H1 (cell line): ENCODE data around the gene CTPS2. TPM values are rescaled to one million over a fixed set of nuclear protein-coding genes. Genes with fewer than 3 reads are reported as not detected.

ENCODE experiments used
- CTCF ChIA-PET: fragments of 300-600 bp; sonication (Branson Sonifier 250); formaldehyde crosslinking; loops from one replicate; lab custom pipeline; 2021; ENCODE audit not compliant: partially characterized antibody; lab: Charles Lee
- POLR2A ChIA-PET: fragments of 300-600 bp; sonication (Branson Sonifier 250); formaldehyde crosslinking; loops from one replicate; lab custom pipeline; 2021; ENCODE audit warnings: inconsistent platforms; ENCODE audit not compliant: partially characterized antibody; lab: Charles Lee
- DNase-seq, 2 experiments: peaks; one replicate each; pipeline versions ENCODE4 v3.0.0 to v3.0.0-alpha.2; 2010 to 2022; ENCODE audit warnings: low spot score in 2 of 2, low read depth in 1 of 2, mixed read lengths in 1 of 2
- FAIRE-seq: peaks from 2 replicates; lab custom pipeline; 2011; peaks lifted over from hg19 to GRCh38; lab: Jason Lieb, UNC
- H2AFZ ChIP-seq: 2 replicates; pipeline ENCODE4 v1.8.1; 2012; ENCODE audit warnings: low read length, inconsistent platforms
- H2AK5ac ChIP-seq: 2 replicates; pipeline ENCODE4 v1.6.1; 2013; ENCODE audit warnings: low read depth, low read length
- H2BK120ac ChIP-seq: replicated peaks from 2 replicates; pipeline ENCODE3; 2013; ENCODE audit warnings: low read depth, low read length, inconsistent platforms
- H2BK12ac ChIP-seq: 2 replicates; pipeline ENCODE4 v1.6.1; 2013; ENCODE audit warnings: low read depth, low read length
- H2BK15ac ChIP-seq: 2 replicates; pipeline ENCODE4 v1.6.1; 2013; ENCODE audit warnings: low read length
- H2BK20ac ChIP-seq: 2 replicates; pipeline ENCODE4 v1.6.1; 2013; ENCODE audit warnings: low read length
- H2BK5ac ChIP-seq: 2 replicates; pipeline ENCODE4 v1.6.1; 2013; ENCODE audit warnings: low read depth, low read length
- H3K14ac ChIP-seq: 2 replicates; pipeline ENCODE4 v1.6.1; 2013; ENCODE audit warnings: inconsistent platforms; ENCODE audit not compliant: insufficient read length
- H3K18ac ChIP-seq: 2 replicates; pipeline ENCODE4 v1.6.1; 2013; ENCODE audit warnings: low read length; ENCODE audit errors: extremely low read depth
- H3K23ac ChIP-seq: 2 replicates; pipeline ENCODE4 v1.6.1; 2013; ENCODE audit warnings: inconsistent platforms; ENCODE audit not compliant: insufficient read length
- H3K23me2 ChIP-seq: 2 replicates; pipeline ENCODE4 v1.6.1; 2013; ENCODE audit warnings: low read depth, low read length
- H3K27ac ChIP-seq: 2 replicates; pipeline ENCODE4 v1.6.1; 2011; ENCODE audit warnings: low read depth, low read length, inconsistent platforms
- H3K27me3 ChIP-seq, 4 experiments: replicated peaks in 1 of 4; 1 replicate in 1 of 4; 2 replicates in 3 of 4; pipeline versions ENCODE4 v1.6.1 to v1.8.1; 2011 to 2013; ENCODE audit warnings: low read length in 3 of 4, mild to moderate bottlenecking in 3 of 4, inconsistent platforms in 2 of 4, mixed read lengths in 2 of 4, moderate library complexity in 1 of 4; ENCODE audit not compliant: control insufficient read depth in 3 of 4, insufficient read depth in 3 of 4; ENCODE audit errors: extremely low read depth in 1 of 4
- H3K36me3 ChIP-seq, 4 experiments: 2 replicates each; pipeline versions ENCODE4 v1.6.1 to v1.8.1; 2011 to 2013; ENCODE audit warnings: mild to moderate bottlenecking in 4 of 4, low read length in 3 of 4, moderate library complexity in 2 of 4, control low read depth in 1 of 4, inconsistent platforms in 1 of 4; ENCODE audit not compliant: insufficient read depth in 4 of 4, control insufficient read depth in 2 of 4
- H3K4ac ChIP-seq: replicated peaks from 2 replicates; pipeline ENCODE3; 2013; ENCODE audit warnings: low read length, low read depth, mixed read lengths, inconsistent platforms; ENCODE audit not compliant: insufficient read length
- H3K4me1 ChIP-seq, 4 experiments: replicated peaks in 1 of 4; 1 replicate in 1 of 4; 2 replicates in 3 of 4; pipeline versions ENCODE4 v1.6.1 to v1.8.1; 2011 to 2013; ENCODE audit warnings: low read length in 3 of 4, inconsistent platforms in 2 of 4, mixed read lengths in 1 of 4; ENCODE audit not compliant: insufficient read depth in 4 of 4, control insufficient read depth in 3 of 4
- H3K4me2 ChIP-seq, 2 experiments: 2 replicates each; pipeline versions ENCODE4 v1.6.1 to v1.8.1; 2011 to 2013; ENCODE audit warnings: low read depth in 2 of 2, low read length in 2 of 2, control low read depth in 1 of 2, inconsistent platforms in 1 of 2, mild to moderate bottlenecking in 1 of 2; ENCODE audit not compliant: insufficient read depth in 1 of 2
- H3K4me3 ChIP-seq, 4 experiments: fragments of 200-600, 300-600 bp in 1 of 4; sonication (generic), shearing (Covaris generic), sonication (Bioruptor Twin) in 1 of 4; 2 replicates each; pipeline versions ENCODE4 v1.5.1 to v1.8.1; 2011 to 2016; ENCODE audit warnings: low read length in 4 of 4, low read depth in 3 of 4, control low read depth in 2 of 4, inconsistent platforms in 2 of 4, mild to moderate bottlenecking in 2 of 4, mixed read lengths in 1 of 4, moderate library complexity in 1 of 4; ENCODE audit not compliant: insufficient read depth in 2 of 4; ENCODE audit errors: extremely low read depth in 1 of 4
- H3K56ac ChIP-seq: replicated peaks from 2 replicates; pipeline ENCODE3; 2013; ENCODE audit warnings: low read depth, mild to moderate bottlenecking, mixed read lengths, low read length, inconsistent platforms; ENCODE audit not compliant: insufficient read length
- H3K79me1 ChIP-seq: 2 replicates; pipeline ENCODE4 v1.6.1; 2013; ENCODE audit warnings: low read depth, low read length, control low read depth
- H3K79me2 ChIP-seq, 2 experiments: 2 replicates each; pipeline versions ENCODE4 v1.6.1 to v1.8.1; 2012 to 2013; ENCODE audit warnings: low read length in 2 of 2, mild to moderate bottlenecking in 2 of 2, inconsistent platforms in 1 of 2; ENCODE audit not compliant: insufficient read depth in 2 of 2, control insufficient read depth in 1 of 2
- H3K9ac ChIP-seq, 4 experiments: replicated peaks in 1 of 4; 1 replicate in 1 of 4; 2 replicates in 3 of 4; pipeline versions ENCODE4 v1.6.1 to v1.8.1; 2011 to 2013; ENCODE audit warnings: low read depth in 3 of 4, low read length in 3 of 4, control low read depth in 2 of 4, mild to moderate bottlenecking in 2 of 4, moderate library complexity in 2 of 4, inconsistent platforms in 1 of 4; ENCODE audit errors: extremely low read depth in 1 of 4
- H3K9me3 ChIP-seq, 2 experiments: 2 replicates each; pipeline versions ENCODE4 v1.6.1 to v1.8.1; 2012 to 2013; ENCODE audit warnings: mild to moderate bottlenecking in 2 of 2, moderate library complexity in 2 of 2, control low read depth in 1 of 2, inconsistent platforms in 1 of 2, low read depth in 1 of 2, low read length in 1 of 2, mixed read lengths in 1 of 2; ENCODE audit not compliant: insufficient read depth in 2 of 2
- H4K20me1 ChIP-seq, 2 experiments: replicated peaks in 1 of 2; 2 replicates each; pipeline versions ENCODE3 to v1.8.1; 2011 to 2013; ENCODE audit warnings: inconsistent platforms in 2 of 2, low read length in 2 of 2, mild to moderate bottlenecking in 1 of 2; ENCODE audit not compliant: insufficient read depth in 2 of 2, control insufficient read depth in 1 of 2
- H4K5ac ChIP-seq: 2 replicates; pipeline ENCODE4 v1.6.1; 2013; ENCODE audit warnings: low read length, low read depth, mixed read lengths, inconsistent platforms; ENCODE audit not compliant: insufficient read length
- H4K8ac ChIP-seq: 2 replicates; pipeline ENCODE4 v1.8.0; 2013; ENCODE audit warnings: mild to moderate bottlenecking, moderate library complexity, low read length, inconsistent platforms; ENCODE audit not compliant: insufficient read depth; ENCODE audit errors: extremely low read depth
- H4K91ac ChIP-seq: replicated peaks from 2 replicates; pipeline ENCODE3; 2013; ENCODE audit warnings: low read length, mixed read lengths, inconsistent platforms; ENCODE audit not compliant: insufficient read length
- NRF1 ChIP-seq: IDR thresholded peaks from 2 replicates; pipeline ENCODE4 v1.6.1; 2011; ENCODE audit warnings: mild to moderate bottlenecking, low read depth, low read length, improper control_type of control experiment
- WGBS, 2 experiments: shearing (Covaris generic) in 1 of 2; methylation state at CpG; one replicate each; pipeline versions ENCODE4 v1.1.6 to v1.1.7; 2013 to 2015; ENCODE audit warnings: low lambda C conversion rate in 2 of 2, mixed read lengths in 2 of 2, inconsistent platforms in 1 of 2, low coverage in 1 of 2, missing lambda C conversion rate in 1 of 2; ENCODE audit not compliant: insufficient replicate concordance in 2 of 2, insufficient coverage in 1 of 2, insufficient read length in 1 of 2; ENCODE audit errors: extremely low coverage in 1 of 2, missing lambda C conversion rate in 1 of 2; 5-methylcytosine and 5-hydroxymethylcytosine counted together
- polyA plus RNA-seq, 7 experiments: library from polyadenylated mRNA; depleted of rRNA in 3 of 7; stranded (reverse) in 5 of 7; unstranded in 2 of 7; fragments of >200 nt in 5 of 7; fragments of 200-250 nt in 2 of 7; gene quantifications; 1 replicate in 5 of 7; 2 replicates in 1 of 7; 4 replicates in 1 of 7; pipeline versions ENCODE4 v1.2.1 to v1.2.3, GENCODE V29; 2011 to 2013; ENCODE audit warnings: missing spikeins in 2 of 7, mixed read lengths in 2 of 7
- total RNA-seq: library from RNA; stranded (reverse); fragmentation: NEBNext Ultra II Directional; extraction: Animal tissue kit (Norgen Biotek cat#: 25700); gene quantifications from 2 replicates; pipeline ENCODE4 v1.2.1, GENCODE V29; 2021

CTPS2 gene
- total and polyA plus RNA-seq, 2 of the 8 experiments (the other 6 are each of a cell fraction or from before 2014, with no cell fraction given) = 17.1 to 34.0 TPM

DNA sequence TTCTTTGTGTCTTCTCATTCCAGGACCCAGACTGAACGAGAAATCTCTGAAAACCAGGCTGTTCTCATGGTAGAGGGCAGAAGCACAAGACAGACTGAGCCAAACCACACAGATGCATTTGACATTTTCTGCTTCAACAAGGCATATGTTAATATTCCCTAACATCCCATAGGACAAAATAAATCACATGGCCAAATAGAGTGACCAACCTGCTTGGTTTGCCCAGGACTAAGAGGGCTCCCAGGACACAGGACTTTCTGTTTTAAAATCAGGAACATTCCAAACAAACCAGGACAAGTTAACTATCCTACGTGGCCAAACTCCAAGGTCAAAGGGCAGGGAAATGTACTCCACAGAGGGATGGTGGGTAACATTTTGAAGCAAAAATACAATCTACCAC is 11.7 kb downstream of the CTPS2 start:
- no peak for DNase-seq
- ChIA-PET CTCF (no interaction called here), POLR2A (no interaction called here)
- H3K4ac ChIP-seq = no peak overlapping the region
- WGBS, 2 experiments = 90% methylated on average over 2 of the region's 2 CpGs; no CpG with 5 or more reads in 1 of the 2 experiments
- H3K23ac ChIP-seq = no peak overlapping the region
- peaks cover 4 to 40% (median 15%) of the 10 kb centered on the region in 4 experiments; a peak in 6 of 8 replicates for H3K36me3 ChIP-seq
- no peak overlapping the region for H4K8ac ChIP-seq
- no peaks in the 10 kb centered on the region for H4K20me1 ChIP-seq
- no peak overlapping the region for H4K91ac ChIP-seq
- no peak overlapping the region for H3K4me3 ChIP-seq
- H2BK5ac ChIP-seq = no peak overlapping the region
- H2AK5ac ChIP-seq = no peak overlapping the region
- no peak overlapping the region for H4K5ac ChIP-seq
- no peak overlapping the region for H3K14ac ChIP-seq
- H2BK20ac ChIP-seq = no peak overlapping the region
- H3K23me2 ChIP-seq = no peaks in the 10 kb centered on the region
- no peak overlapping the region for H3K56ac ChIP-seq
- no peak overlapping the region for H2BK15ac ChIP-seq
- no peaks in the 10 kb centered on the region for H3K9me3 ChIP-seq
- H2BK120ac ChIP-seq = no peak overlapping the region
- no peak overlapping the region for H2BK12ac ChIP-seq
- H3K27me3 ChIP-seq = no peaks in the 10 kb centered on the region
- H3K27ac ChIP-seq = no peak overlapping the region
- no peak for TF ChIP-seq NRF1
- H3K4me1 ChIP-seq = no peaks in the 10 kb centered on the region
- H3K9ac ChIP-seq = no peak overlapping the region
- H2AFZ ChIP-seq = no peak overlapping the region
- FAIRE-seq = no peak
- H3K79me2 ChIP-seq = no peaks in the 10 kb centered on the region
- H3K18ac ChIP-seq = no peak overlapping the region
- H3K4me2 ChIP-seq = no peak overlapping the region
- H3K79me1 ChIP-seq = no peaks in the 10 kb centered on the region
